ENCODE data around the gene GABARAP. TPM values are rescaled to one million over a fixed set of nuclear protein-coding genes. Genes with fewer than 3 reads are reported as not detected.

The GABARAP gene
- total and polyA plus RNA-seq, 2 donors (not counting 1 experiment from before 2014, with no cell fraction given), result 323 to 371 TPM

- ChIA-PET POLR2A (interaction anchor here (0.6 to 13.1 kb wide), 11 partner anchors 12 to 1783 kb away, joined by 3 to 157 read pairs (median 3); partner anchors contain the start of genes ACADVL, CTDNEP1, DLG4 and ELP5), CTCF (interaction anchor here (0.6 to 5.0 kb wide), 3 partner anchors 13 to 374 kb away, joined by 5 to 36 read pairs (median 6); partner anchors contain the start of genes ACADVL, CTDNEP1, DLG4 and ELP5)
- Histone ChIP-seq H3K36me3 (replicated peaks in 1 of 2; ENCODE audit: control extremely low read depth in 1 of 2, control insufficient read depth in 1 of 2, extremely low read depth in 1 of 2, insufficient read depth in 2 of 2, low read length in 1 of 2) (peaks cover 0 to 25% of the 10 kb centered on the region in 2 experiments), H3K9me3 (ENCODE audit: control extremely low read depth in 1 of 3, control insufficient read depth in 2 of 3, insufficient read depth in 1 of 3, low read length in 2 of 3) (no peaks in the 10 kb centered on the region), H3K4me1 (ENCODE audit: control insufficient read depth in 2 of 2, insufficient read depth in 2 of 2, low read length in 2 of 2) (peaks cover 44 to 53% of the 10 kb centered on the region in 2 donors), H3K27ac (ENCODE audit: low read length in 2 of 2) (peak overlapping the region; percentile 55 to 85), H2AFZ (ENCODE audit: insufficient read depth, low read depth, low read length, poor library complexity, severe bottlenecking) (peak overlapping the region; percentile 65), H3K79me2 (ENCODE audit: control insufficient read depth, insufficient read depth, low read length) (peaks cover 50% of the 10 kb centered on the region), H3K4me3 (ENCODE audit: control extremely low read depth in 1 of 5, extremely low read depth in 1 of 5, insufficient read depth in 1 of 5, low read depth in 2 of 5, low read length in 4 of 5) (peak overlapping the region; percentile 74 to 97 (median 75)), H3K4me2 (replicated peaks; ENCODE audit: low read depth, low read length, poor library complexity, severe bottlenecking) (peak overlapping the region; percentile 79), H4K20me1 (ENCODE audit: control insufficient read depth, insufficient read depth, low read length, poor library complexity, severe bottlenecking) (peaks cover 22% of the 10 kb centered on the region), H3K9ac (ENCODE audit: low read length) (peak overlapping the region; percentile 94), H3K27me3 (replicated peaks in 1 of 4; ENCODE audit: control extremely low read depth in 1 of 4, control insufficient read depth in 3 of 4, insufficient read depth in 4 of 4, low read length in 3 of 4) (no peaks in the 10 kb centered on the region)
- WGBS (ENCODE audit: insufficient coverage), result under 1% methylated on average over 25 of the region's 39 CpGs
- ATAC-seq (ENCODE audit: low read depth), result no peak
- H3K4me1 Mint-ChIP-seq, result peaks cover 65% of the 10 kb centered on the region
- no peaks in the 10 kb centered on the region for H3K9me3 Mint-ChIP-seq (ENCODE audit: insufficient read depth)
- intact Hi-C loops (cut with micrococcal nuclease), result loop anchor here (1.0 to 5.0 kb wide), 7 partner anchors 19 to 448 kb away; partner anchors contain the start of genes ACADVL, DLG4, EIF5A and SENP3
- DNase-seq, result peak; percentile 69
- H3K27me3 Mint-ChIP-seq, result no peaks in the 10 kb centered on the region
- H3K27ac Mint-ChIP-seq, result peak overlapping the region; percentile 100
- H3K4me3 Mint-ChIP-seq, result peak overlapping the region; percentile 98
- TF ChIP-seq CTCF (IDR thresholded peaks at IDR 0.05) (no peak), EZH2 (IDR thresholded peaks at IDR 0.05; ENCODE audit: borderline replicate concordance, insufficient read depth, low read depth, low read length, poor library complexity, severe bottlenecking) (no peak)
These were observed 3.7 kb downstream of the GABARAP start for GRCh38 chr17:7238420-7239090.

All from B cell (primary cell).